Daoy (cell line): ENCODE data around the gene NECAB3. TPM values are rescaled to one million over a fixed set of nuclear protein-coding genes. Genes with fewer than 3 reads are reported as not detected.

Source experiments
- DNase-seq: peaks from one replicate; pipeline ENCODE4 v3.0.0-alpha.2; 2015; ENCODE audit warnings: low read depth
- total RNA-seq: library from RNA; depleted of rRNA; stranded (reverse); fragments of >200 nt; shearing (Covaris generic); gene quantifications from 2 replicates; pipeline ENCODE4 v1.2.3, GENCODE V29; 2014

NECAB3 gene
- total RNA-seq, 1 experiment from 2014 or later = 17.3 TPM

DNA sequence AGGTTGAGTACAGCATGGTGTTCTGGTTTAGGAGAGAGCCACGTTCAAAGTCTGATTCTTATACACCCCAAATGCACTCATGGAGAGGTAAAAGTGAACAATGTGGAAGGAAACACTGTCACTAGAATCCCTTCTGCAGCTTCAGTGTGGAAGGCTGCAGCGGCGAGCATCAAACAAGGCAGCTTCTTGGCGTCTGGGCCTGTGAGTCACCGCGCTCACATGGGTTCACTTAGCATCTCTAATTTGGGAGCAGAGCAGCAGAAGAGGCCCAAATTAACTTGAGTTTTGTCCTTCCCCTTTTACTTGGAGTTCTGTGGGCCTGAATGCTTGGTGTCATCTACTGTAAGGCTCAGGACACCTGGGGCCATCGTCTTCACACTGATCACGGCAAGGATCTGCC, 22.9 kb upstream of the NECAB3 start:
- peak; percentile 49 for DNase-seq

DNA sequence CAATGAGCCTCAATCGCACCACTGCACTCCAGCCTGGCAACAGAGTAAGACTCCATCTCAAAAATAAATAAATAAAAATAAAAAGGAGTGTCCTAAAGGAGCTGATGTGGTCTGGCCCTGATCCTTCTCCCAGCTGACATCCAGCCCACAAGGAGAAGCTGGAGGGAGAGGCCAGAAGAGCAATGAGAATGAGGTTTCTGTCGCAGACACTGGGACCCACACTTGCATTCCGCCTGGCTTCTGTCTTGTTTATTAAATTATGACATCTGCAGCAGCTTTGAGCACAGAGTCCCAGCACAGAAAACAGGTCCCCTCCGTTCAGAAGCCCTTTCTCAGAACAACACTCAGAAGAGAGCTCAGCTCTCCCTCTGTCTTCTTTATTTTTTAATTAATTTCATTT, 22.2 kb upstream of the NECAB3 start:
- no peak for DNase-seq

DNA sequence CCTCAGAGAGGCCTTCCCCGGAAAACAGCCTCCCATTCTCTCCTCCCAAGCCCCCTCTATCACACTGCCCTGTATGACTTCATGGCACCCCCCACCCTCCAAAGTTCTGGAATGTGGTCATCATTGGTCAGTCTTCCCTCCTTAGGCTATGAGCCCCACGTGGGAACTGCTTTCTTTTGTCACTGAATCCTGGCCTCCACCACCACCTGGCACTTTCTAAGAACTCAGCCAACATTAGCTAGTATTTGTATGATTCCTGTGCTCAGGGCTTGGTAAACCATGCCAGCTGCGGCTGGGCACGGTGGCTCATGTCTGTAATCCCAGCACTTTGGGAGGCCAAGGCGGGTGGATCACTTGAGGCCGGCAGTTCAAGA, 20.4 kb upstream of the NECAB3 start:
- DNase-seq = no peak

GRCh38 chr20:33693741-33694638, 19.8 kb upstream of the NECAB3 start:
- DNase-seq = no peak

- DNase-seq = no peak
These were observed 19.1 kb upstream of the NECAB3 start for GRCh38 chr20:33693289-33693688.

DNA sequence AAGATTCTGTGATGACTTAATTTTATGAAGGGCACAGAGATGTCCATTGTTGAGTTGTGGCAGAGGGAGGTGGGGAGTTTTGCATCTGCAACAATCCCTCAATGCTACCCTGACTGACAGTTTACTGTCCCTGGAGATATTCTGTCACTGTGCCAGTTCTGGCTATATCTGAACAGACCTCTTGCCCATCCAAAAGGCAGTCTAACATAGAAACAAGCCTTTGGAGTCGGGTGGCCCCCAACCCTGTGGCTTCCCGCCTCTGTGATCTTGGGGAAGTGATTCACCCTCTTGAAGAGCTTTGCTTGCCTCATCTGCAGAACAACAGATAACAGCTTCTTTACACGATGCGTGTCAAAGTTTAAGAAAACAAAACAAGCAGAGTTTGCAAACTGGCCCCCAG, 15.7 kb upstream of the NECAB3 start:
- peak; percentile 85 for DNase-seq

DNA sequence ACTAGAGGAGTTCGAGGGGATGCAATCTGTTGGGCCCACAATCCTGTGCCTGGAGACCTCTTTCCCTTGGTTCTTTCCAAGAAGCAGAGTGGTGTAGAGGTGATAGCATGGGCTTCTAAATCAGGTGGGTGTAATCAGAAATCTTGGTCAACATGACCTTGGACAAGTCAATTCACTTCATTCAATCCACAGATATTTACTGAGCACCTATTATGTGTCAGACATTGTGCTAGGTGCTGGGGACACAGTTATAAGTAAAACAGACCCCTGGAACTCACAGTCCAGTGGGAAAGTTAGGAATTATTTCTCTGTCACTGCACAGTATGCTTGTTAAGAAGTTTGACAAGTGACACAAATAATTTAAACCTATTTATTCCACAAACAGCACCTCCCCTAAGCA, 15.3 kb upstream of the NECAB3 start:
- DNase-seq = no peak

DNA sequence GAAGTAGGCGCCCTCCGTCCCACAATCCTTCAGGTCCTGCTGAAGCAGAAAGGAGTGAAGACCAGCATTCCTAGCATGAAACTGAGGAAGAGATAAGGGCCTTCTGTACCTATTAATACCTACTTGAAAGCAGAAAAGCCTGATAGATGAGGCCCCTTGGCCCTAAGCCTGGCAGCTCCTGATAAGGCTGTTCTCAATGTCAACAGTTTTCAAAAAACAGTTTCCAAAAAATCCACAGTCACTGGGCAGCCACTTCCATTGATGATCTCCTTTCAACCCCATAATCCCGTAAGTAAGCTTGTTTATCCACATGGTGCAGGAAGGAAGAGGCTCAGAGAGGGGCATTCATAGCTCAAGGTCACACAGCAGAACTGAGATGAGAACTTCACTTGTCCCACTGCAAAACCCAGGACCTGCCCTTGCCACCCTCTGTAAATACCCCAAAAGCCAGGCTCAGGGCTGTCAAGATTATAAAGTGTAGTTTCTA, 14.8 kb upstream of the NECAB3 start:
- no peak for DNase-seq

- no peak for DNase-seq
These were observed 14.0 kb upstream of the NECAB3 start for GRCh38 chr20:33687993-33688937.

GRCh38 chr20:33687370-33687915, 13.2 kb upstream of the NECAB3 start:
- peak; percentile 78 for DNase-seq

DNA sequence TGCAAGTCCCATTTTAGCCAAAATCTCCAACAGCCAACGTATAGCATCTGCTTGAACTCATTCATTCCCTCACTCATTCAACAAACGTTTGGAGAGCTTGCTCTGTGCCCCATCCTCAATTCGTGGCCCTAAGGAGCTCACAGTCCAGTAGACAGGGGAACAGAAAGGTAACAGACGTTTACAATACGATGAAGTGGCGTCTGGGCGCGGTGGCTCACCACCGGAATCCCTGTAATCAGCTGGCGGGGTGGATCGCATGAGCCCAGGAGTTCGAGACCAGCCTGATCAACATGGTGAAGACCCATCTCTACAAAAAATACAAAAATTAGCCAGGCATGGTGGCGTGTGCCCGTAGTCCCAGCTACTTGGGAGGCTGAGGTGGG, 12.7 kb upstream of the NECAB3 start:
- DNase-seq = no peak

DNA sequence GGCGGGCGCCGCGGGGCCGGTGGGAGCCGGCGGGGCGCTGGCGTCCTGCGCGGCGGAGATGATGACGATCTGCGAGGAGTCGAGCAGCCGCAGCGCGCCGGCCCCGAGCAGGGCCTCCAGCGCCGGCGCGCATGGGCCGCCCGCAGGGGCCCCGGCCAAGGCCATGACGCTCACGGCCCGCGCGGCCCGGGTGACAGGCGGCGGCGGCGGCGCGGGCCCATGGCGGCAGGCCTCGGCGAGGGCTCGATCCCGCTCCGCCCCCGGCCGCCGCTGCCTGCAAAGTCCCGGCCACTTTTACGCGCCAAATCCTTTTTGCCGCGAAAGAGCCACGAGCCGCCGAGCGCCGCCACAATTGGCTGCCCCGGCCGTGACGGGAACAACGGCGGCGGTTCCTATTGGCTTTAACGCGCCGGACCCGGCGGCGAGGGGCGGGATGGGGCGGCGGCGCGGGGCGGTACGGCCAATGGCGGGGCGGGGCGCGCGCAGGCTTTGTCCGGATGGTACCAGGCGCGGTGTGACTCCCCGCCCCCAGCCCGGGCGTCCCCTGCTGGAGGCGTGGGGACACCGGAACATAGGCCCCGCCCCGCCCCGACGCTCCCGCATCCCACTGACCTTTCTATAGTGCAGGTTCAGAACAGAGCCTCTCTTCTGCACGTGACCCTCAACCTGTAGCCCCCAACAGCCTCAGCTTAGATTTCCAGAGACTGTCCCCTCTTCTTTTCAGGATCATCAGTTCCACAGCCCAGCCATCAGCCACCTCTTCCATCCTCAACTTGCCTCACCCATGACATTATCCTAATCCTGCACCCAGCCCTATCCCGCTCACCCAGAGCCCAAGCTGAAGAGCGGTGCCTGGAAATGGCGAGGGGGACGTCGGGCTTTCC, 12.1 kb upstream of the NECAB3 start, which contains the start of gene E2F1:
Gene E2F1, minus strand, starts transcription at position 286 of the 884 bp plus-strand sequence. Its CDS starts 121 bp downstream, at position 165.
- peak; percentile 98 for DNase-seq

DNA sequence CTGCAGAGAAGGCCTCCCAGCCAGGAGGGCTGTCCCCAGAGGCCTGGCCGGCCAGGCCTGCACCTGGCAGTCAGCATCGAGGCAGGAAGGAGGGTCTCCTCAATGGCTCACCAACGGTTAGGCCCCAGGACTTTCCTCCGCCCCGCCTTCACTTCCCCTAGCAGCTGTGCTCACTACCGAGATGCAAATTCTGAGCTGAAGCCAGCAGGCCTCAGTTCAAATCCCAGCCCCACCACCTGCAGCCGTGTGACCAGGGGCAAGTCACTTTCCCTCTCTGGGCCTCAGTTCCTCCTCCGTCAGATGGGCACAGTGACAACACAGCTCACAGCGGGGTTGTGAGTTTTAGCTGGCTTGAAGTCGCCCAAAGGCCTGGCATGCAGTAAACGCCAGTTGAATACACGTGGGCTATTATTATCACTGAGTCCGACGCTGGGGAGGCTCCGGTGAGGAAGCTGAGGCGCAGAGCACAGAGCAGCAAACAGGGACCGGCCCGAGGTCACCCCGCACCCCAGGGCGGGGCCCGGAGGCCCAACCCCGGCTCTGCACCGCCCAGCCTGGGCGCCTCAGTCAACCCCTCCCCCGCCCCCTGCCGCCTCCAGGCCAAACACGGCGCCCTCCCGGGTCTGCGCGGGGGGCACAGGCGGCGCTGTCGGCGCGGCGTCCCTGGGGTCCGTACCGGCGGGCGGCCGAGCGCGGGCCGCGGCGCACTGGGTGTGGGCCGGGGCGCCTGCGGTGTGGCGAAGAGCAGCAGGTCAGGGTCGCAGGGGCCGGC, 11.3 kb upstream of the NECAB3 start:
- DNase-seq = peak; percentile 47

DNA sequence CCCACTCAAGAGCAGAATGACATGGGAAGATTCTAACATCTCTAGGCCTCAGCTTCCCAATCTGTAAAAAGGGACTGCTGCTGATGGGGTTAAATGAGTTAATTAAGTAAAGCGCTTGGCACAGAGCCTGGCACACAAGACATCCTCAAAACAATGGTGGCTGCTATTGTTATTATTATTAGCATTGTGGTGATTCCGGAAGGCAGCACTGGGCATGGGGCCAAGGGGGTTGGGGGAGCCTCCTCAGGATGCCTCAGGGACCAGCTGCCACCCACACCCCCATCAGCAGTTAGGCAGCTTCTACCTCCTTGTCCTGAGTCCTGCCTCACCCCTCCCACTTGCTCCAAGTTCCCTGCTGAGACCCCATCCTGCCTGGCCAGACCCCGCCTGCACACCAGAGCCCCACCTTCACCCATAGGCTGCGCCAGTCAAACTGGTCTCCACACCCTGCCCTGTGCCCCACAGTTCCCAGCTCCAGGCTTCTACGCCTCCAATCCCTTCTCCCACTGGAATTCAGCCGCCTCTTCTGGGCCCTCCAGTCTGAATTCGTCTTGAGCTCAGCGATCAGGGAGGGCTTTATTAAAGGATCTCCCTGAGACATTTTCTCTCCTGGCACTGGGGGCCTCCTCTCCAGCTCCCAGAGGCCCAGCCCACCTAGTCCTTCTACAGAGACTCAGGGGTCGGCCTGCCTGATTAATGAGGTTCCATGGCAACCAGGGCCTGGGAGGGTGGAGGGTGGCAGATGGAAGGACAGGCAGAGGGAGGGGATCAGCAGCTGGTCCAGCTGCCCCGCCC, 10.5 kb upstream of the NECAB3 start:
- DNase-seq = no peak

DNA sequence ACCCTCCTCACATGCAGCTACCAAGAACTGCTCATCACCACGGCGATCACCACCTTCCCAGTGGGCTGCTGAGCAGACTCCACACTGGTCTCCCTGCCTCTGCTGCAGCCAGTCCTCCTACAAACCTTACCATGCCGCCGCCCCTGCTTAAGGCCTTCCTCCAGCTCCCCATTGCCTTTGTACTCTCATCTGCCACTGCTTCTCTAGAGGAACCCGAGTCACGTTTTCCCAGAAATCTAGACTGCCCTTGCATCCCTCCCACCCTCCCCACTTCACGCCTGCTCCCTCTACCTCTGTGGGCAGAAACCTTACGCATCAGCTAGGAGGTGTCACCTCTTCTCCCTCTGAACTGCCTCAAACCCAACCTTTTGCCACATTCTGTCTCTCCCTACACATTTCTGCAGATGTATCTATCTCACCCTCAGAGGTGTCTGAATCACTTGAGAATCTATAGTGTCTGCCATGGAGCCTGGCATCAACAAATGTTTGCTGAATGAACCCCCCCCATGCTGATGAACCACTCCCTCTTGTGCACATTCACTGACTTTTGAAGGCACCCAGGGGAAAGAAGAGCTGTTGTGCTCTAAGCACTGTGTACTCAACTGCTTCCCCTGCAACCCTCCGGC, 7.6 kb upstream of the NECAB3 start:
- no peak for DNase-seq

GRCh38 chr20:33681288-33681687, 7.1 kb upstream of the NECAB3 start:
- no peak for DNase-seq

GRCh38 chr20:33680686-33681085, 6.5 kb upstream of the NECAB3 start:
- peak; percentile 47 for DNase-seq

GRCh38 chr20:33679758-33680485, 5.7 kb upstream of the NECAB3 start:
- DNase-seq = no peak
